Upper lobe of left lung (tissue), 4 donors: ENCODE measurements around the gene FAM200A.

ENCODE experiments used
- CTCF ChIP-seq, 6 experiments: fragments of 450-650 bp in 4 of 6; fragments of 200-600 bp in 2 of 6; sonication (generic) in 2 of 6; IDR thresholded peaks; one replicate each; pipeline ENCODE4 v1.5.1; 2016 to 2019; ENCODE audit warnings: antibody characterized with exemption in 6 of 6
- EP300 ChIP-seq, 4 donors: sonication (generic); formaldehyde crosslinking; IDR thresholded peaks; one replicate each; pipeline ENCODE4 v1.5.1; 2017; ENCODE audit warnings: antibody characterized with exemption in 4 of 4, control low read depth in 2 of 4
- POLR2A ChIP-seq, 4 donors: fragments of 450-650 bp; IDR thresholded peaks; one replicate each; pipeline ENCODE4 v1.5.1; 2016 to 2017; ENCODE audit warnings: antibody characterized with exemption in 4 of 4, mild to moderate bottlenecking in 2 of 4
- POLR2AphosphoS5 ChIP-seq, 2 donors: sonication (generic); formaldehyde crosslinking; IDR thresholded peaks; one replicate each; pipeline ENCODE4 v1.5.1; 2017; ENCODE audit warnings: antibody characterized with exemption in 2 of 2

DNA sequence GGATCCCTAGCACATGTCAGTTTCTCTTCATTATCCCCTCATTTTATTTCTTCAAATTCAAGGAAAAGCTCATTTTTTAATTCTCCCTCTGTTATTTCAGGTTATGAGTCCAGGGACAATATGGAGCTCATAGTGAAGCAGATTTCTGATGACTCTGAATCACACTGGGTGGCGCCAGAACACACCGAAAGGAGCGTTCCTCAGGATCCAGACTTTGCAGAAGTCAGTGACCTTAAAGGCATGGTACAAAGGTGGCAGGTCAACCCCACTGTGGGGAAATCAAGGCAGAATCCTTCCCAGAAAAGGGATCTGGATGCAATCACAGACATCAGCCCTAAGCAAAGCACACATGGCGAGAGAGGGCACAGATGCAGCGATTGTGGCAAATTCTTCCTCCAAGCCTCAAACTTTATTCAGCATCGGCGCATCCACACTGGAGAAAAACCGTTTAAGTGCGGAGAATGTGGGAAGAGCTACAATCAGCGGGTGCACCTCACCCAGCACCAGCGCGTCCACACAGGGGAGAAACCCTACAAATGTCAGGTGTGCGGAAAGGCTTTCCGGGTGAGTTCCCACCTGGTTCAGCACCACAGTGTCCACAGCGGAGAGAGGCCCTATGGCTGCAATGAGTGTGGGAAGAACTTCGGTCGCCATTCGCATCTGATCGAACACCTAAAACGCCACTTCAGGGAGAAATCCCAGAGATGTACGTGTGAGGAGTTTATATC lies 26.0 kb downstream of the FAM200A start:
- TF ChIP-seq POLR2A (IDR thresholded peaks at IDR 0.05) (no peak), CTCF (IDR thresholded peaks at IDR 0.05) (peak in 1 of 6 experiments; percentile 17), POLR2AphosphoS5 (IDR thresholded peaks at IDR 0.05) (no peak), EP300 (IDR thresholded peaks at IDR 0.05) (no peak)
